ENCODE data around the gene COMMD7. TPM values are rescaled to one million over a fixed set of nuclear protein-coding genes. Genes with fewer than 3 reads are reported as not detected.
"Not testable (repeated sequence)": the region's sequence is repeated elsewhere in the genome, so short reads cannot be mapped to it uniquely, and the experiment has no call there.

Gene COMMD7
- total RNA-seq, 2 experiments from 2014 or later = 35.9 to 38.8 TPM

- Mint-ChIP-seq H3K36me3 (ENCODE audit: low read depth) (no peaks in the 10 kb centered on the region), H3K4me3 (no peak overlapping the region), H3K27me3 (no peaks in the 10 kb centered on the region), H3K9me3 (ENCODE audit: low read depth) (no peaks in the 10 kb centered on the region), H3K4me1 (peaks cover 9% of the 10 kb centered on the region), H3K27ac (no peak overlapping the region)
- ChIA-PET CTCF (interaction anchor here (0.7 to 6.8 kb wide), 3 partner anchors 64 to 106 kb away, joined by 3 to 192 read pairs (median 4); partner anchors contain the start of gene C20orf203), POLR2A (no interaction called here)
- DNase-seq = no peak
- no peak for ATAC-seq
- intact Hi-C loops (cut with DNase I, micrococcal nuclease) = no loop called here
Observed at GRCh38 chr20:32780278-32780677, 37.0 kb upstream of the COMMD7 start.

- Mint-ChIP-seq H3K9me3 (ENCODE audit: low read depth) (no peaks in the 10 kb centered on the region), H3K36me3 (ENCODE audit: low read depth) (no peaks in the 10 kb centered on the region), H3K4me3 (no peak overlapping the region), H3K27ac (no peak overlapping the region), H3K4me1 (peaks cover 9% of the 10 kb centered on the region), H3K27me3 (no peaks in the 10 kb centered on the region)
- DNase-seq = no peak
- POLR2A ChIA-PET = no interaction called here
- ATAC-seq = no peak
- intact Hi-C loops (cut with DNase I, micrococcal nuclease) = loop anchor here (2.0 to 10.0 kb wide), 2 partner anchors 255 to 259 kb away; no protein-coding TSS in a partner anchor
- CTCF ChIA-PET = interaction anchor here (0.7 to 6.8 kb wide), 20 partner anchors 9 to 264 kb away, joined by 3 to 192 read pairs (median 7); partner anchors contain the start of genes C20orf203, COMMD7 and MAPRE1
Observed at GRCh38 chr20:32779500-32780211, 36.4 kb upstream of the COMMD7 start.

- CTCF ChIA-PET = interaction anchor here (0.7 to 6.8 kb wide), 34 partner anchors 9 to 269 kb away, joined by 3 to 192 read pairs (median 6); partner anchors contain the start of genes C20orf203, COMMD7, DNMT3B and MAPRE1
- POLR2A ChIA-PET = no interaction called here
- no peak overlapping the region for H3K27ac Mint-ChIP-seq
- DNase-seq (no peak), ATAC-seq (no peak)
- H3K4me1 Mint-ChIP-seq = peaks cover 9% of the 10 kb centered on the region
- no peak overlapping the region for H3K4me3 Mint-ChIP-seq
- no peaks in the 10 kb centered on the region for H3K36me3 Mint-ChIP-seq (ENCODE audit: low read depth)
- intact Hi-C loops (cut with DNase I, micrococcal nuclease) = loop anchor here in 1 of 2 experiments (10.0 kb wide), 1 partner anchor 253 kb away; no protein-coding TSS in a partner anchor
- no peaks in the 10 kb centered on the region for H3K27me3 Mint-ChIP-seq
- H3K9me3 Mint-ChIP-seq (ENCODE audit: low read depth) = no peaks in the 10 kb centered on the region
Observed at GRCh38 chr20:32777177-32777956, 34.1 kb upstream of the COMMD7 start.

GRCh38 chr20:32775336-32775991 lies 32.2 kb upstream of the COMMD7 start:
- intact Hi-C loops (cut with DNase I, micrococcal nuclease) = loop anchor here in 1 of 2 experiments (10.0 kb wide), 1 partner anchor 251 kb away; no protein-coding TSS in a partner anchor
- Mint-ChIP-seq H3K27me3 (no peaks in the 10 kb centered on the region), H3K36me3 (ENCODE audit: low read depth) (no peaks in the 10 kb centered on the region), H3K4me1 (peaks cover 24% of the 10 kb centered on the region), H3K9me3 (ENCODE audit: low read depth) (no peaks in the 10 kb centered on the region), H3K4me3 (no peak overlapping the region), H3K27ac (peak overlapping the region; percentile 19)
- ATAC-seq (no peak), DNase-seq (no peak)
- ChIA-PET POLR2A (no interaction called here), CTCF (interaction anchor here (0.6 to 6.8 kb wide), 3 partner anchors 33 to 101 kb away, joined by 3 to 192 read pairs (median 7); partner anchors contain the start of gene C20orf203)

- Mint-ChIP-seq H3K4me3 (no peak overlapping the region), H3K9me3 (ENCODE audit: low read depth) (no peaks in the 10 kb centered on the region), H3K4me1 (peaks cover 24% of the 10 kb centered on the region), H3K27me3 (no peaks in the 10 kb centered on the region), H3K36me3 (ENCODE audit: low read depth) (no peaks in the 10 kb centered on the region), H3K27ac (no peak overlapping the region)
- ChIA-PET CTCF (interaction anchor here (0.6 to 1.5 kb wide), 4 partner anchors 36 to 272 kb away, joined by 3 to 5 read pairs (median 4); partner anchors contain the start of gene C20orf203), POLR2A (interaction anchor here (0.6 kb wide), 1 partner anchor 11 kb away, joined by 4 read pairs; no protein-coding TSS in a partner anchor)
- ATAC-seq (no peak), DNase-seq (no peak)
- intact Hi-C loops (cut with DNase I, micrococcal nuclease) = loop anchor here in 1 of 2 experiments (5.0 to 10.0 kb wide), 2 partner anchors 37 to 249 kb away; no protein-coding TSS in a partner anchor
Observed at GRCh38 chr20:32773855-32774254, 30.6 kb upstream of the COMMD7 start.

- Mint-ChIP-seq H3K4me3 (no peak overlapping the region), H3K4me1 (peaks cover 24% of the 10 kb centered on the region), H3K27ac (no peak overlapping the region), H3K9me3 (ENCODE audit: low read depth) (no peaks in the 10 kb centered on the region), H3K36me3 (ENCODE audit: low read depth) (no peaks in the 10 kb centered on the region), H3K27me3 (no peaks in the 10 kb centered on the region)
- ChIA-PET CTCF (interaction anchor here (0.6 to 1.5 kb wide), 3 partner anchors 36 to 272 kb away, joined by 3 to 5 read pairs (median 4); partner anchors contain the start of gene C20orf203), POLR2A (no interaction called here)
- DNase-seq (no peak), ATAC-seq (no peak)
- intact Hi-C loops (cut with DNase I, micrococcal nuclease) = loop anchor here in 1 of 2 experiments (5.0 to 10.0 kb wide), 2 partner anchors 36 to 248 kb away; no protein-coding TSS in a partner anchor
Observed at GRCh38 chr20:32773223-32773622, 30.0 kb upstream of the COMMD7 start.

GRCh38 chr20:32772046-32772445 lies 28.8 kb upstream of the COMMD7 start:
- no peaks in the 10 kb centered on the region for H3K27me3 Mint-ChIP-seq
- H3K27ac Mint-ChIP-seq = no peak overlapping the region
- no peak for DNase-seq
- POLR2A ChIA-PET = no interaction called here
- H3K4me1 Mint-ChIP-seq = peaks cover 24% of the 10 kb centered on the region
- no peaks in the 10 kb centered on the region for H3K9me3 Mint-ChIP-seq (ENCODE audit: low read depth)
- no peak for ATAC-seq
- no peak overlapping the region for H3K4me3 Mint-ChIP-seq
- intact Hi-C loops (cut with DNase I, micrococcal nuclease) = loop anchor here in 1 of 2 experiments (5.0 to 10.0 kb wide), 2 partner anchors 35 to 247 kb away; no protein-coding TSS in a partner anchor
- H3K36me3 Mint-ChIP-seq (ENCODE audit: low read depth) = no peaks in the 10 kb centered on the region
- CTCF ChIA-PET = no interaction called here

- ChIA-PET POLR2A (interaction anchor here (0.6 kb wide), 2 partner anchors 25 to 50 kb away, joined by 3 read pairs; no protein-coding TSS in a partner anchor), CTCF (interaction anchor here (0.6 to 3.8 kb wide), 3 partner anchors 9 to 928 kb away, joined by 3 to 15 read pairs (median 4); no protein-coding TSS in a partner anchor)
- H3K9me3 Mint-ChIP-seq (ENCODE audit: low read depth) = no peaks in the 10 kb centered on the region
- H3K36me3 Mint-ChIP-seq (ENCODE audit: low read depth) = no peaks in the 10 kb centered on the region
- H3K4me1 Mint-ChIP-seq = peaks cover 18% of the 10 kb centered on the region
- peaks cover 4% of the 10 kb centered on the region for H3K27me3 Mint-ChIP-seq
- H3K27ac Mint-ChIP-seq = no peak overlapping the region
- intact Hi-C loops (cut with DNase I, micrococcal nuclease) = no loop called here
- no peak for DNase-seq
- H3K4me3 Mint-ChIP-seq = no peak overlapping the region
- no peak for ATAC-seq
Observed at GRCh38 chr20:32767418-32768198, 24.3 kb upstream of the COMMD7 start.

GRCh38 chr20:32765230-32765875 lies 22.1 kb upstream of the COMMD7 start:
- H3K27ac Mint-ChIP-seq; POLR2A ChIA-PET; H3K36me3 Mint-ChIP-seq (ENCODE audit: low read depth); H3K9me3 Mint-ChIP-seq (ENCODE audit: low read depth); intact Hi-C loops (cut with DNase I, micrococcal nuclease); H3K27me3 Mint-ChIP-seq; DNase-seq; ATAC-seq; H3K4me3 Mint-ChIP-seq: not testable (repeated sequence)
- CTCF ChIA-PET = interaction anchor here (0.7 to 3.6 kb wide), 3 partner anchors 12 to 92 kb away, joined by 3 to 25 read pairs (median 4); partner anchors contain the start of gene C20orf203
- H3K4me1 Mint-ChIP-seq = peaks cover 10% of the 10 kb centered on the region
